IMR-90 (cell line): ENCODE data around the gene CBL. TPM values are rescaled to one million over a fixed set of nuclear protein-coding genes. Genes with fewer than 3 reads are reported as not detected.

ENCODE experiments used
- ATAC-seq: fragments of 200-7000 bp; cut with Tn5 transposase; 2 replicates; pipeline ENCODE4 v1.9.1; 2020; ENCODE audit warnings: low read depth, mild to moderate bottlenecking, moderate library complexity
- BruUV-seq: library from RNA; stranded (reverse); fragments of 400-500 nt; replicated peaks from 2 replicates; lab custom pipeline; 2021; lab: Mats Ljungman, UMichigan
- CTCF ChIA-PET: fragments of 300-600 bp; formaldehyde crosslinking; extraction: SDS; loops from one replicate; lab custom pipeline; 2021; ENCODE audit warnings: antibody characterized with exemption; lab: Yijun Ruan, JAX
- POLR2A ChIA-PET: fragments of 300-600 bp; sonication (Branson Sonifier 250); formaldehyde crosslinking; loops from one replicate; lab custom pipeline; 2022; ENCODE audit warnings: antibody characterized with exemption; ENCODE audit not compliant: unreplicated experiment; lab: Charles Lee
- DNase-seq: peaks from one replicate; pipeline ENCODE4 v3.0.0; 2013
- H2AFZ ChIP-seq: replicated peaks from 2 replicates; pipeline ENCODE3; 2013; ENCODE audit warnings: low read length, mild to moderate bottlenecking; ENCODE audit not compliant: poor library complexity
- H2AK5ac ChIP-seq: 2 replicates; pipeline ENCODE4 v1.6.1; 2013; ENCODE audit warnings: low read depth, low read length, inconsistent platforms
- H2AK9ac ChIP-seq: replicated peaks from 2 replicates; pipeline ENCODE3; 2013; ENCODE audit warnings: mild to moderate bottlenecking, low read depth, low read length, moderate library complexity; ENCODE audit not compliant: poor library complexity
- H2BK120ac ChIP-seq: 2 replicates; pipeline ENCODE4 v1.6.1; 2013; ENCODE audit warnings: low read depth, low read length, inconsistent platforms
- H2BK15ac ChIP-seq: 3 replicates; pipeline ENCODE4 v1.6.1; 2013; ENCODE audit warnings: low read depth, low read length, inconsistent platforms
- H2BK20ac ChIP-seq: 2 replicates; pipeline ENCODE4 v1.6.1; 2013; ENCODE audit warnings: low read depth, mild to moderate bottlenecking, inconsistent platforms, low read length, moderate library complexity
- H2BK5ac ChIP-seq: 2 replicates; pipeline ENCODE4 v1.6.1; 2013; ENCODE audit warnings: mild to moderate bottlenecking, low read depth, low read length, inconsistent platforms; ENCODE audit not compliant: poor library complexity, severe bottlenecking
- H3K14ac ChIP-seq: replicated peaks from 2 replicates; pipeline ENCODE4 v1.6.1; 2013; ENCODE audit warnings: low read depth, low read length, inconsistent platforms
- H3K18ac ChIP-seq: 2 replicates; pipeline ENCODE4 v1.6.1; 2013; ENCODE audit warnings: low read depth, low read length, control low read depth
- H3K23ac ChIP-seq: 2 replicates; pipeline ENCODE4 v1.6.1; 2013; ENCODE audit warnings: low read depth, low read length, inconsistent platforms
- H3K27ac ChIP-seq: 2 replicates; pipeline ENCODE4 v1.5.1; 2013; ENCODE audit warnings: mild to moderate bottlenecking, control low read depth, low read length; ENCODE audit not compliant: insufficient read depth
- H3K27me3 ChIP-seq: 2 replicates; pipeline ENCODE4 v1.6.1; 2013; ENCODE audit warnings: low read length; ENCODE audit not compliant: control insufficient read depth, insufficient read depth
- H3K36me3 ChIP-seq: 2 replicates; pipeline ENCODE4 v1.6.1; 2013; ENCODE audit warnings: low read length, mixed read lengths; ENCODE audit not compliant: control insufficient read depth, insufficient read depth
- H3K4ac ChIP-seq: 2 replicates; pipeline ENCODE4 v1.6.1; 2013; ENCODE audit warnings: low read depth, low read length, inconsistent platforms
- H3K4me1 ChIP-seq: 2 replicates; pipeline ENCODE4 v1.6.1; 2013; ENCODE audit warnings: low read length, mixed read lengths; ENCODE audit not compliant: control insufficient read depth, insufficient read depth
- H3K4me2 ChIP-seq: 2 replicates; pipeline ENCODE4 v1.6.1; 2013; ENCODE audit warnings: low read depth, mild to moderate bottlenecking, control low read depth, low read length, moderate library complexity
- H3K4me3 ChIP-seq: 2 replicates; pipeline ENCODE4 v1.5.1; 2013; ENCODE audit warnings: low read depth, mild to moderate bottlenecking, control low read depth, low read length, moderate library complexity; ENCODE audit not compliant: insufficient read depth
- H3K56ac ChIP-seq: 2 replicates; pipeline ENCODE4 v1.6.1; 2013; ENCODE audit warnings: low read length, inconsistent platforms; ENCODE audit not compliant: insufficient read depth; ENCODE audit errors: extremely low read depth
- H3K79me1 ChIP-seq, 2 experiments: 2 replicates each; pipeline ENCODE4 v1.6.1; 2013; ENCODE audit warnings: low read length in 2 of 2, inconsistent platforms in 1 of 2, low read depth in 1 of 2
- H3K9ac ChIP-seq: 2 replicates; pipeline ENCODE4 v1.6.1; 2013; ENCODE audit warnings: low read depth, low read length, control low read depth
- H3K9me1 ChIP-seq: 2 replicates; pipeline ENCODE4 v1.6.1; 2013; ENCODE audit warnings: low read length, inconsistent platforms; ENCODE audit not compliant: insufficient read depth
- H3K9me3 ChIP-seq: 2 replicates; pipeline ENCODE4 v1.6.1; 2013; ENCODE audit warnings: low read length; ENCODE audit not compliant: control insufficient read depth, insufficient read depth
- H4K20me1 ChIP-seq: 2 replicates; pipeline ENCODE4 v1.6.1; 2013; ENCODE audit warnings: low read length, inconsistent platforms; ENCODE audit not compliant: insufficient read depth
- H4K5ac ChIP-seq: 2 replicates; pipeline ENCODE4 v1.6.1; 2013; ENCODE audit warnings: mild to moderate bottlenecking, low read depth, low read length, control low read depth
- H4K8ac ChIP-seq, 2 experiments: 2 replicates each; pipeline ENCODE4 v1.6.1; 2013; ENCODE audit warnings: low read depth in 2 of 2, low read length in 2 of 2, control low read depth in 1 of 2, inconsistent platforms in 1 of 2
- H4K91ac ChIP-seq: 2 replicates; pipeline ENCODE4 v1.6.1; 2013; ENCODE audit warnings: low read depth, low read length, inconsistent platforms; ENCODE audit not compliant: insufficient read depth
- CEBPB ChIP-seq: IDR thresholded peaks from 2 replicates; pipeline ENCODE4 v1.6.1; 2012; ENCODE audit warnings: low read depth, low read length, improper control_type of control experiment
- CHD1 ChIP-seq: IDR thresholded peaks from 2 replicates; pipeline ENCODE4 v1.6.1; 2012; ENCODE audit warnings: low read depth, low read length, improper control_type of control experiment
- CTCF ChIP-seq: conservative IDR thresholded peaks from 2 replicates; pipeline ENCODE4 v1.5.1; 2012; ENCODE audit warnings: mild to moderate bottlenecking, low read depth, low read length, improper control_type of control experiment
- ELK1 ChIP-seq: fragments of 150-350 bp; IDR thresholded peaks from 2 replicates; pipeline ENCODE4 v1.6.1; 2016; ENCODE audit warnings: low read depth, mild to moderate bottlenecking, low read length, moderate library complexity, borderline replicate concordance
- FOS ChIP-seq: fragments of 150-350 bp; IDR thresholded peaks from 2 replicates; pipeline ENCODE4 v1.6.1; 2016; ENCODE audit warnings: low read depth, low read length
- MAFK ChIP-seq: IDR thresholded peaks from 2 replicates; pipeline ENCODE4 v1.6.1; 2012; ENCODE audit warnings: low read depth, low read length, improper control_type of control experiment
- MAZ ChIP-seq: IDR thresholded peaks from 2 replicates; pipeline ENCODE4 v1.6.1; 2012; ENCODE audit warnings: low read depth, mild to moderate bottlenecking, low read length, improper control_type of control experiment, moderate library complexity, borderline replicate concordance
- MXI1 ChIP-seq: IDR thresholded peaks from 2 replicates; pipeline ENCODE4 v1.6.1; 2012; ENCODE audit warnings: low read depth, mild to moderate bottlenecking, low read length, moderate library complexity, borderline replicate concordance
- POLR2A ChIP-seq: IDR thresholded peaks from 2 replicates; pipeline ENCODE4 v1.6.1; 2012; ENCODE audit warnings: mild to moderate bottlenecking, low read depth, low read length
- RAD21 ChIP-seq: IDR thresholded peaks from 2 replicates; pipeline ENCODE4 v1.6.1; 2012; ENCODE audit warnings: low read length, improper control_type of control experiment
- RCOR1 ChIP-seq: IDR thresholded peaks from 2 replicates; pipeline ENCODE4 v1.6.1; 2012; ENCODE audit warnings: mild to moderate bottlenecking, low read length, improper control_type of control experiment; ENCODE audit not compliant: insufficient replicate concordance
- RFX5 ChIP-seq: IDR thresholded peaks from 2 replicates; pipeline ENCODE4 v1.8.0; 2012; ENCODE audit warnings: low read depth, mild to moderate bottlenecking, low read length, moderate library complexity
- SMC3 ChIP-seq: fragments of 150-350 bp; IDR thresholded peaks from 2 replicates; pipeline ENCODE4 v1.6.1; 2016; ENCODE audit warnings: low read depth, mild to moderate bottlenecking, antibody characterized with exemption, low read length, moderate library complexity
- USF2 ChIP-seq: fragments of 150-350 bp; IDR thresholded peaks from 2 replicates; pipeline ENCODE4 v1.6.1; 2017; ENCODE audit warnings: mild to moderate bottlenecking, antibody characterized with exemption, low read length, low read depth
- WGBS, 2 experiments: methylation state at CpG; one replicate each; pipeline versions ENCODE4 v1.1.5 to v1.1.7; 2013; ENCODE audit warnings: missing lambda C conversion rate in 2 of 2; ENCODE audit not compliant: insufficient read length in 1 of 2; ENCODE audit errors: extremely low coverage in 2 of 2; 5-methylcytosine and 5-hydroxymethylcytosine counted together
- dilution Hi-C: fragments of 300-500 bp; cut with HindIII; formaldehyde crosslinking; loops from one replicate; pipeline ENCODE4 v1.14.3; 2018; ENCODE audit warnings: low sequenced_read_pairs; ENCODE audit not compliant: unreplicated experiment
- in situ Hi-C: fragments of 300-500 bp; cut with MboI; formaldehyde crosslinking; loops from 3 replicates; pipeline ENCODE4 v1.14.3; 2019; ENCODE audit warnings: low sequenced_read_pairs, inconsistent platforms, mixed read lengths
- intact Hi-C: fragments of 100-400 bp; cut with micrococcal nuclease; formaldehyde crosslinking; loops from 2 replicates; pipeline ENCODE4 v1.10.0; 2022
- polyA plus RNA-seq, 3 experiments: library from polyadenylated mRNA; depleted of rRNA; stranded (reverse); fragments of >200 nt; gene quantifications; 2 replicates each; pipeline ENCODE4 v1.2.3, GENCODE V29; 2012; ENCODE audit warnings: low replicate concordance in 1 of 3
- total RNA-seq: library from RNA; depleted of rRNA; stranded (reverse); fragments of >200 nt; gene quantifications from 2 replicates; pipeline ENCODE4 v1.2.3, GENCODE V29; 2012

Gene CBL
- total and polyA plus RNA-seq, 2 of the 4 experiments (the other 2 are of a cell fraction): 6.1 to 11.8 TPM

GRCh38 chr11:119338965-119339588 lies 132.9 kb downstream of the CBL start:
- peak overlapping the region; percentile 95 for H4K91ac ChIP-seq
- peak overlapping the region; percentile 72 for H2AK5ac ChIP-seq
- peak overlapping the region; percentile 92 for H2AFZ ChIP-seq
- H2BK5ac ChIP-seq: peak overlapping the region; percentile 44
- intact Hi-C loops: loop anchor here (1.0 to 5.0 kb wide), 8 partner anchors 18 to 244 kb away; partner anchors contain the start of genes ABCG4 and CBL
- peaks cover 26% of the 10 kb centered on the region for H3K4me1 ChIP-seq
- no peak for DNase-seq
- H3K9ac ChIP-seq: peak overlapping the region; percentile 54
- peak overlapping the region; percentile 93 for H3K23ac ChIP-seq
- H4K5ac ChIP-seq: peak overlapping the region; percentile 42
- peak overlapping the region; percentile 81 for H2BK120ac ChIP-seq
- H3K4ac ChIP-seq: peak overlapping the region; percentile 84
- peak overlapping the region; percentile 49 for H3K4me3 ChIP-seq
- H4K8ac ChIP-seq: peak overlapping the region; percentile 17 to 78; a peak in 3 of 4 replicates
- H2BK20ac ChIP-seq: peak overlapping the region; percentile 65
- no peak for ATAC-seq
- H3K36me3 ChIP-seq: peaks cover 2% of the 10 kb centered on the region; the same call in 1 of the 2 replicates
- ChIA-PET CTCF (interaction anchor here (0.5 to 2.4 kb wide), 19 partner anchors 14 to 880 kb away, joined by 3 to 20 read pairs (median 4); partner anchors contain the start of genes MCAM and USP2), POLR2A (interaction anchor here (1.0 kb wide), 1 partner anchor 15 kb away, joined by 3 read pairs; no protein-coding TSS in a partner anchor)
- peaks cover 5% of the 10 kb centered on the region; the same call in 1 of the 2 replicates for H4K20me1 ChIP-seq
- peak overlapping the region; percentile 74 for H3K27ac ChIP-seq
- in situ Hi-C loops: no loop called here
- H2AK9ac ChIP-seq: peak overlapping the region; percentile 84
- H3K27me3 ChIP-seq: no peaks in the 10 kb centered on the region
- peaks cover 10% of the 10 kb centered on the region for H3K9me1 ChIP-seq
- peak overlapping the region; percentile 56 for H3K4me2 ChIP-seq
- peaks cover 17 to 42% of the 10 kb centered on the region in 2 experiments; a peak in 3 of 4 replicates for H3K79me1 ChIP-seq
- H3K56ac ChIP-seq: peak overlapping the region; percentile 62; the same call in 1 of the 2 replicates
- peak overlapping the region; percentile 30; the same call in 1 of the 2 replicates for H3K18ac ChIP-seq
- no peaks in the 10 kb centered on the region for H3K9me3 ChIP-seq
- H2BK15ac ChIP-seq: peak overlapping the region; percentile 59; the same call in 1 of the 3 replicates
- no TSS peak for BruUV-seq
- H3K14ac ChIP-seq: peak overlapping the region; percentile 74
- 21% methylated on average over 5 of the region's 11 CpGs; no CpG with 5 or more reads in 1 of the 2 experiments for WGBS, 2 experiments
- TF ChIP-seq ELK1: no peak
- TF ChIP-seq CEBPB: no peak
- no peak for TF ChIP-seq RFX5
- TF ChIP-seq MAFK: no peak
- no peak for TF ChIP-seq CHD1
- no peak for TF ChIP-seq MXI1
- no peak for TF ChIP-seq RCOR1
- TF ChIP-seq FOS: no peak
- TF ChIP-seq SMC3: no peak
- TF ChIP-seq MAZ: no peak
- TF ChIP-seq USF2: no peak
- TF ChIP-seq POLR2A: no peak
- no peak for TF ChIP-seq CTCF
- no peak for TF ChIP-seq RAD21
- dilution Hi-C loops: no loop called here
